8988T (cell line): ENCODE results near the gene PTPRU.

ENCODE experiments used
- DNase-seq: peaks from one replicate; pipeline ENCODE4 v3.0.0; 2011

The PTPRU gene

DNA sequence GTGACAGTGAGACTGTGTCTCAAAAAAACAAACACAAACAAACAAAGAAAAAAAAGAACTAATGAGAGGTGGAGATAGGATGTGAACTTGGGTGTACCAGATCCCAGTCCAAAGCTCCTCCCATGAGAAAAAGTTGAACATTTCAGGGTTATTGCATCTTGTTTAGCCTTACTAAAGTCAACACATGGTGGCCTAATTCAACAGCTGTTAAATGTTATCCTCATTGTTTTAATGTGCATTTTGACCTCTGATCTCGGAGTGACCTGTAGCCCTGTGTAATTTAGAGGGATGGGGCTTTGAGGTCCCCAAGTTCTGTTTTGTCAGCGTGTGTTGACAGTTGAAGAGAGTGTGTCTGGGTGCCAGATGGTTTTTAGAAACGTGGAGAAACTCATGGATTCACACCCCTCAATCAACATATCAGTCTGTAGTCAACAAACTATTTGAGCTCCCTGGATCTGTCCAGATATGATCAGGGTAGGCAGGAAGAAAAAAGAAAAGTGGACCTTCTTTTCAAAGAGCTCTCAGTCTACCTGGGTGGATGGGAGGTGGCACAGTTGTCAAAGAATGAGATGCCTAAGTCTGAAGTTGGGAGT, 34.7 kb downstream of the PTPRU start:
- no peak for DNase-seq

DNA sequence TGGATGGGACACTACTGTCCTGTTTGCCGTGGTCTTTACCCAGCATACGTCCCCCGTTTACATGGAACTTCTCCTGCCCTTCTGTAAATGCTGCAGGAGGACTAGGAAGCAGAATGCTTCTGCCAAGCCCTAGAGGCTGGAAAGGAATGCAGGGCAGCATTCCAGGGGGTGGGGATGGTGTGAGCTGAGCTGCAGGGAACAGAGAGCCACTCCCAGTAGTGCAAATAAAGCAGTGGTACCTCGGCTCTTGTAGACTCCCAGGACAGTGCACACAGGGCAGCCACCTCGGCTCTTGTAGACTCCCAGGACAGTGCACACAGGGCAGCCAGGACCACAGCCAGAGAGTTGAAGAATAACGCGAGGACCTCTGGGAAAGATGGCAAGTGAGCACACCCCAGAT, 35.4 kb downstream of the PTPRU start:
- no peak for DNase-seq

GRCh38 chr1:29272147-29272907, 36.0 kb downstream of the PTPRU start:
- DNase-seq: no peak

DNA sequence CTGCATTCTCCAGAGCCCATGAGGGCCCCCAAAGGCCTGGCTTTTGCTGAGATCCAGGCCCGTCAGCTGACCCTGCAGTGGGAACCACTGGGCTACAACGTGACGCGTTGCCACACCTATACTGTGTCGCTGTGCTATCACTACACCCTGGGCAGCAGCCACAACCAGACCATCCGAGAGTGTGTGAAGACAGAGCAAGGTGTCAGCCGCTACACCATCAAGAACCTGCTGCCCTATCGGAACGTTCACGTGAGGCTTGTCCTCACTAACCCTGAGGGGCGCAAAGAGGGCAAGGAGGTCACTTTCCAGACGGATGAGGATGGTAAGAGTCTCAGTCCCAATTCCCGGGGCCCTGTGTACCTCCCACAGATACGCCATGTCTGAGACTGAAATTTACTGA, 39.1 kb downstream of the PTPRU start:
- no peak for DNase-seq

GRCh38 chr1:29278124-29278523, 41.8 kb downstream of the PTPRU start:
- no peak for DNase-seq

- DNase-seq: no peak
These were observed 43.1 kb downstream of the PTPRU start for GRCh38 chr1:29279406-29279805.

DNA sequence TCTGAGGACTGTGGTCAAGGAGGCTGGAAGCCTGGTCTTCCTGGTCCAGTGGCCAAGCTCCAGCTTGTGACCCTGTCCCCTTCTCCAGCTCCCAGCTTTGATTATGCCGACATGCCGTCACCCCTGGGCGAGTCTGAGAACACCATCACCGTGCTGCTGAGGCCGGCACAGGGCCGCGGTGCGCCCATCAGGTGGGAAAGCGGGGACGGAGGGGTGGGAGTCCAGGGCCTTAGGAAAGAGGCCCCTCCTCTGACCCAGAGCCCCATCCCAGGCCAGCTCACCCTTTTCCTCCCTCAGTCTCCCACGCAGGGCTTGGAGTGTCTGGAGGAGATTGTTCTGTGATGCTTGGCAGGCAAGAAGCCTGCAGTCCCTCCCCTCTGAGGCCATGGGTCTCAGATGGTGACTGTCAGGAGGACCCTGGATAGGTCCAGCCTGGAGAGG, 43.6 kb downstream of the PTPRU start:
- DNase-seq: no peak

DNA sequence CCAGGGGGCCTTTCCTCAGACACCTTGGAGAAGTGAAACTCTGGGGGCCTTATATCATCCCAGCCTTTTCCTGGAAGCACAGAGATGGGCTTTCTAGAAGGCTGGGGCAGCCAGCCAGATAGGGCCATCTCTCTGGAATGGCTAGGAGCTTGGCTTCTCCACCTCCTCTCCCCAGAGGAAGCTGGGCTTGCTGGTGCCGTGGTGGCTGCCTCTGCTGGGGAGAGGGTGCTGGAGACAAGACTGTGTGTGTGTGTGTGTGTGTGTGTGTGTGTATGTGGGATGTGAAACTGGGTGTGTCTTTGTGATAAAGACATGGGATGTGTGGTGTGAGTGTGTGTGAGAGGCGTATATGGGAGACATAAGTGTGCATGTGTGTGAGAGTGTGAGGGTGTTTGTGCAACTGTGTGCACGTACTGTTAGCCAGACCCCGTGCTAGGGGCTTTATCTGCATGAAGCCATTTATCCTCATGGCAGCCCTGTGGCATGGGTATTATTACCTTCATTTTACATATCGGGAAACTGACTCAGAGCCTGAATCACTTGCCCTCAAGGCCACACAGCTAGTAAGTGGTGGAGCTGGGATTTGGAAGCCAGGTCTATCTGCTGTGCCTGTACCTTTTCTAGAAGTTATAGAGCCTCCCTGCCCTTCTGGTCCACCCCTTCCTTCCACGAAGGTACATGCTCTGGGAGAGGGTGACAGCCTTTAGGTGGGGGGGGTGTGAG, 44.2 kb downstream of the PTPRU start:
- no peak for DNase-seq

GRCh38 chr1:29281571-29281970, 45.2 kb downstream of the PTPRU start:
- no peak for DNase-seq

DNA sequence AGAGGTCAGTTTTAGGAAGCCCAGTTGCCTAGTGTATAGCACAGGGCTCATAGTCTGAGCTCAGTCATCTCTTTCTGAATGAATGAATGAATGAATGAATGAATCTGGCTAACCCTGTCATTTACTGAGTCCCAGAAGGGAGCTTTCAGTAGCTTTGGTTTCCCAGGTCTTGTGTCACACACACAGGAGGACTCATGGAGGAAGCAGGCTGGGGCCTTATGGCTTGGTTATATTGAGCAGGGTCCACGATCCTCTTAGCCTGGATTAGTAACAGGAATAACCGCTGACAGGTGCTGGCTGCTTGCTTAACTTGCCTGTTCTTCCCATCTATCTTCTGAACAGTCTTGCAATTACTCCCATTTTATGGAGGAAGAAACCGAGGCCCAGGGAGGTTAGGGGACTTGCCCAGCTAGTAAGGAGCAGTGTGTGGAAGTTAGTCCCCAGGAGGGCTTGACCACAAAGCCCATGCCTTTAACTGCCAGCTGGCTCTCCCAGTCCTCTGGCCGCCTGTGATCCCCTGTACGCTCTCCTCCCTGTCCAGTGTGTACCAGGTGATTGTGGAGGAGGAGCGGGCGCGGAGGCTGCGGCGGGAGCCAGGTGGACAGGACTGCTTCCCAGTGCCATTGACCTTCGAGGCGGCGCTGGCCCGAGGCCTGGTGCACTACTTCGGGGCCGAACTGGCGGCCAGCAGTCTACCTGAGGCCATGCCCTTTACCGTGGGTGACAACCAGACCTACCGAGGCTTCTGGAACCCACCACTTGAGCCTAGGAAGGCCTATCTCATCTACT, 46.0 kb downstream of the PTPRU start:
- no peak for DNase-seq

DNA sequence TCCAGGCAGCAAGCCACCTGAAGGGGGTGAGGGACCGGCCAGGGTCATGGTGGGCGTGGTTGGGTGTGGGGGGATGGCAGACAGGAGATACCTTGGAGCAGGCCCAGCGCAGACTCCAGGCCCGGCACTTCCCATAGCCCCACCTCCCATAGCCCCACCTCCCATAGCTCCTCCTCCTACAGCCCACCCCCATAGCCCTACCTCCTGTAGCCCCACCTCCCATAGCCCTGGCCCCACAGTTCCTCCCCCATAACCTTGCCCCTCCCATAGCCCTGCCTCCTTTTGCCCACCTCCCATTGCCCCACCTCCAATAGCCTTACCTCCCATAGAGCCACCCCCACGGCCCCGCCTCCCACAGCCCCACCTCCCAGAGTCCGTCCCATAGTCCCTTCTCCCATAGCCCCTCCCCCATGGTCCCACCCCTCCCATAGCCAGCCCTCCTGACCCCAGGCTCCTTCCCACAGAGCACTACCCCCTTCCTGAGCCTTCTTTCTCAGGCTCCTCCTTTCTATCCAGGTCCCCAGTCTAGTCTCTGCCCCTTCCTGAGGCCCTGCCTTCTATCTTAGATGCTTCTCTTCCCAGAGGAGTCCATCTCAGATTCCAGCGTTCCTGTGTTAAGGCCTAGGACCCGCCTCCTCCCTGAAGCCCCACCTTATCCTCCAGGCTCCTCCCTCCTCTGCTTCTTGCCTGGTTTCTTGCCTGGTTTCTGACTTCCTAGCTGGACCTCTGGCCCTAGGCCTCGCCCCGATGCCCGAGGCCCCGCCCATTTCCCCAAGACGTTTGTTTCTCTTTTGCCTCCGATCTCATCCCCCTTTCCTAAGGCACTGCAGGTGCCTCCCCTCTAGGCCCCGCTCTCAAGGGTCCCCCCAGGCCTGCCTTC, 46.8 kb downstream of the PTPRU start:
- no peak for DNase-seq

GRCh38 chr1:29283804-29284195, 47.5 kb downstream of the PTPRU start:
- DNase-seq: no peak

GRCh38 chr1:29284286-29284960, 48.1 kb downstream of the PTPRU start:
- no peak for DNase-seq

DNA sequence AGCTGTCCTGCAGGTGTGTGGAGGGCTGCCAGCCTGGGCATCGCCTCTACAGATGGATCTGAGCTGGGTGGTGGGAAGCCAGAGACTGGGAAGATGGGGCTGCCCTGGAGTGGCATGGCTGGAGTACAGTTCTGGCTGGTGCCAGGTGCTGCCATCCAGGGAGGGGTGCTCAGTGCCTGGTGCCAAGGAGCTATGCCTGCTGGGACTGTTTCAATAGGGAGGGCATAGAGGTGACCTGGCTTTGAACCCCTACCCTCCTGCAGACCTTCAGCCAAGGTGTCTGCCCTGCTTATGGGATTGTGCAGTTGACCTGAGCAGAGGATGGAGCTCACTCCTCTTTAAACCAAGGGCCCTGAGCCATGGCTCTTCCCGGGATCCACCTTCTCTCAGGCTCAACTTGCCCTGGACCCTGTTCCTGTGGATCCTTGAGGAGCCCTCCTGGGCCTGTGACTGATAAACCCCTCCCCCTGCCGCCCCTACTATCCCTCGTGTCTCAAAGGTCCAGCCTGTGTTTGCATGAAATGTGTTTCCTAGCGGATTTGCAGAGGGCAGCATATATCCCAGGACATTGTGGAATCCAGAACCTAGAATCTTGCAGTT, 48.7 kb downstream of the PTPRU start:
- no peak for DNase-seq

DNA sequence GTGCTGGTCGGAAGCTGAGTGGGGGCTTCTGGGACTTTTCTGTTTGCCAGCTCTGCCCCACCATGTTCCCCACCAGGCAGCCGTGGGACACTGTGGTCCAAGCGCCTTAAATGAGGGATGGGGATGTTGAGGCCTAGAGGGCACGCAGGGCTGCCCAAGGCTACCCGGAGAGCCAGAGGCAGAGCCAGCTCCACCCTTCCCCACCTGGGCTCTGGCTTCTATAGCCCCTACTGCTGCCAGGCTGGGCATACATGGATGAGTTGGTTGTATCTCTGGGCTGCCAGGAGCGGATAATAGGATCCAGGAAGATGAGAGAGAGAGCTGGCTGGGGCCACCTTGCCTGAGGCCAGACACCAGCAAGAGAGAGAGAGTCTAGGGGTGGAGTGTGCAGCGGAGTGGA, 49.4 kb downstream of the PTPRU start:
- DNase-seq: no peak

GRCh38 chr1:29286194-29286767, 50.0 kb downstream of the PTPRU start:
- no peak for DNase-seq

DNA sequence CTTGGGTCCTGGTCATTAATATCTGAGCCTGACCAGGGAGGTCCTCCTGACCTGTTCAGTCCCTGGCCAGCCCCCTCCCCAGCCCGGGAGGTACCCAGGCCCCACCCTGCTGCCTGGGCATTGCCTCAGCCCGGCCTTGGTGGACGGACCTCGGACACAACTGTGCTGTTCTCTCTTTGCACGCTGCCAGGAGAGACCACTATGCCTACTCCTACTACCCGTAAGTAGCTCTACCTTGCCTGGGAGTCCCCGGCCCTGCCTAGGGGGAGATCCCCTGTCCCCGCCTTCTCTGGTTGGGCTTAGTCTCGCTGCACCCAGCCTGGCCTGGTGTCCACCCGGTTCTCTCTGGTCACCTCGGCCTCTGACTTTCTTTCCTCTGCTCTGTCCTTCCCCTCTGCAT, 53.2 kb downstream of the PTPRU start:
- DNase-seq: no peak

DNA sequence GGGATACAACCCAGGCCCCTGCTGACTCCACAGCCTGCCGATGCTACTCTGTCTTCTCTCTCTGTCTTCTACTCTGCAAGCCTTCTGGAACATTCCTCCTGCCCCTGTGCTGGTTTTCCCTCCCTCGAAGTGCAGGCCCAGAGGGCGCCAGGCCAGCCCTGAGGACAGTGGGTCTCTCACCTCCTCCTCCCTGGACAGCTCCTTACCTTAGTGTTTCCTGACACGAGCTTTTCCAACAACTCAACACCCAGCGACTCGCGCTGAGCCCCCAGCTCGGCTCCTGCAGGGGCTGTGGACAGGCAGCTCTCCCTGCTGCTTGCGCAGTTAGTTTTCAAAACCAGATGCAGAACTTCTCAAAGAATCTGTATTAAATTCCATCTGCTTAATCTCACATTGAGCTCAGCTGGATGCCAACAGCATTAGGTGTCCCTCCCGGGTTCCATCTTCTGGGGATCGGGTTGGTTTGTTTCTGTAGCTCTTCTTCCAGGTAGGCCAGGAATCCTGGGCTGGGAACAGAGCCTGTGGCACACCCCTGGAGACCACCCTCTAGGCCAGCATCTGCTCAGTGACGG, 54.2 kb downstream of the PTPRU start:
- DNase-seq: no peak

DNA sequence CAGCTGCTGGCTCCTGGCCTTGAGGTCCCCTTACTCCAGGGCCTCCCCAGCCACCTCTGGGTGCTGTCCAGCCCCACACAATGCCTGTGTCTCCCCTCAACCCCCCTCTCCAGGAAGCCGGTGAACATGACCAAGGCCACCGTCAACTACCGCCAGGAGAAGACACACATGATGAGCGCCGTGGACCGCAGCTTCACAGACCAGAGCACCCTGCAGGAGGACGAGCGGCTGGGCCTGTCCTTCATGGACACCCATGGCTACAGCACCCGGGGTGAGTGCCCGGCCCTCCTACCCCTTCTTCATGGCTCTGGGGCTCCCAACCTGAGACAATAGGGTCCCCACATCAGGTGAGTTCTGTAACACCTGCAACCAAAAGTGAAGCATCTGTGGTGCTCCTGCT, 55.4 kb downstream of the PTPRU start:
- DNase-seq: no peak

- DNase-seq: no peak
These were observed 56.0 kb downstream of the PTPRU start for GRCh38 chr1:29292344-29292743.

- no peak for DNase-seq
These were observed 61.1 kb downstream of the PTPRU start for GRCh38 chr1:29297450-29297849.
